LoVo (cell line): Measurements from ENCODE around the gene SPDYE18.
"Not testable (repeated sequence)": the region's sequence is repeated elsewhere in the genome, so short reads cannot be mapped to it uniquely, and the experiment has no call there.

Source experiments
- DNase-seq: peaks from one replicate; pipeline ENCODE4 v3.0.0-alpha.2; 2016; ENCODE audit warnings: low spot score

Gene SPDYE18

DNA sequence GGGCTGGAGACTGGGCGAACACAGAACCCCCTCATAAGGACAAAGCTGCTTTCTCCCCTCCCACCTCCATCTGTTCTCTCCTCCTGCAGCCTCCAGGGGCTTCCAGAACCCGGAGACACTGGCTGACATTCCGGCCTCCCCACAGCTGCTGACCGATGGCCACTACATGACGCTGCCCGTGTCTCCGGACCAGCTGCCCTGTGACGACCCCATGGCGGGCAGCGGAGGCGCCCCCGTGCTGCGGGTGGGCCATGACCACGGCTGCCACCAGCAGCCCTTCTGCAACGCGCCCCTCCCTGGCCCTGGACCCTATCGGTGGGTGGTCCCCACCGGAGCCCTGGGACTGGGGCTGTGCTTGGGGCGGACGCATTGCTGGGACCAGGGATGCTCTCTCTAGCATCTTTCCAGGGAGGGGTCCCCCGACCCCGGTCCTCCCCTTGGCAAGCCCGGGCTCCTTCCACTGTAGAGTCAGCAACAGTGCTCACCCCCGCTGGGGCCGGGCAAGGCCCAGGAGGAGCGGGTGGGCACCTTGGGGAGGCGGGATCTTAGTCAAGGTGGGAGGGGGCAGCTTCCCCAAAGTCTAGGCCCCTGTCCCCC lies 56.8 kb downstream of the SPDYE18 start:
- not testable (repeated sequence) for DNase-seq

DNA sequence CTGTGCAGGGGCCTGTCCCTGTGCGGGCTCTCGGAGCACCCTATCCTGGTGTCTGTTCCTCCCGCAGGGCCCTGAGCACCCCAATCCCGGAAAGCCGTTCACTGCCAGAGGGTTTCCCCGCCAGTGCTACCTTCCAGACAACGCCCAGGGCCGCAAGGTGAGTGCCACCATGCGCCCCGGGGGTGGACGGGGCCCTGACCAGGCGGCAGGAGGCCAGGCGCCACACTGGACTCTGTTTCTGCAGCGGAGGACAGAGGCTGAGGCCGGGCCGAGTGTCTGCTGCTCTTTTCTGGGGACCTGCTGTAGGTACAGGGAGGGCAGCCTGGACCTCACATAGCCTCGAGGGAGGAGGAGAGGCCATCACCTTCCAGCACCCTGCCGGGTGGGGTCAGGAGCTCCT lies 58.2 kb downstream of the SPDYE18 start:
- DNase-seq = not testable (repeated sequence)

DNA sequence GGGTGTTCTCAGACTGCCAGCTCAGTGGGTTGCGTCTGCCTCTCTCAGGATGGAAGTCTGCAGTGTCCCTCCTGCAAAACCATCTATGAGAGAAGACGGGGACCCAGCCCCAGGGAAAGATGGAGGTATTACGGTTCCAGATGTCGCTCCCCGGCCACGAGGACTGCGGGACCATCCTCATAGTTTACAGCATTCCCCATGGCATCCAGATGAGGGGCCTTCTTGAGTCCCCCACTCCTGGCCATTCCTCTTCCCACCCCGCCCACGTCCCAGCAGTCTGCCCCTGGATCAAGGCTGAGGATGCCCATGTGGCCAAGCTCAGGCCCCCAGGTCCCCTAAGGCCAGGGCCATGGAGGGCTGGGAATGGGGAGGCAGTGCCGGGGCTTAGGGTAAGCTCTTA lies 59.1 kb downstream of the SPDYE18 start:
- not testable (repeated sequence) for DNase-seq

DNA sequence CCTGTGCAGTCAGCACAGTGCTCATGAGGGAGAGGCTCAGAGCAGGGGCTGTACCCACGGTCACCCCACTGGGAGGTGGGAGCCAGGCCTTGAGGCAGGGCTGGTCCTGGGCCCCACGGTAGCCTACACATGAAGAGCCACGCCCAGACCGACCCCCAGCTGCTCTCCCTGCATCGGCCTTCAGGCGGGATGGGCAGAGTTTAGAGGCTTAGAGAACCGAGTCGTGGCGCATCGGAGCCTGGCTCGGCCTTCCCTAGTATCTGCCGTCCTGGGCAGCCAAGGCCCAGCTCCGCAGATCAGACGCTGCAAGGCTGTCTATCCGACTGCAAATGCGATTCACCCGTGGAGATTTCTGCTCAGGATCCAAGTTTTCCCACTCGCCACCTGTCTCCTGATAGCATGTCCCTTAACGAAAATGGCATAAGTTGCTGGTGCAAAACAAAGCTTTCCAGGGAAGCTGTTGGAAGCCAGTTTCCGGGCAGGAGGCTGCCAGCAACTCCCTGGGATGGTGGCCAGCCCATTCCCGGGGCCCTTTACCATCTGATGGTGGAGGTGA lies 59.6 kb downstream of the SPDYE18 start:
- not testable (repeated sequence) for DNase-seq

DNA sequence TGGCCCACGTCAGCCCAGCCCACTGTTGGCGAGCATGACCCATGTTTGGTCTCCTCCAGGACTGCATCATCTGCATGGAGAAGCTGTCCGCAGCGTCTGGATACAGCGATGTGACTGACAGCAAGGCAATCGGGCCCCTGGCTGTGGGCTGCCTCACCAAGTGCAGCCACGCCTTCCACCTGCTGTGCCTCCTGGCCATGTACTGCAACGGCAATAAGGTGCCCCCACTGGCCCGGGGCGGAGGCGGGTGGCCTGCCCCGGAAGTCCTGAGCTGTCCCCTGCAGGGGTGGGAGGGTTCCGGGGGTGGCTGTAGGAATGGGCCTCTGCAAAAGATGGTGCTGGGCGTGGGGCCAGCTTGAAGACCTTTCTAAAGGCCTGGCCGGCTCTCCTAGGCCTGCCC lies 60.3 kb downstream of the SPDYE18 start:
- DNase-seq = not testable (repeated sequence)
